Posterior vena cava (tissue), 2 donors: Measurements from ENCODE around the gene COLEC11. TPM values are rescaled to one million over a fixed set of nuclear protein-coding genes. Genes with fewer than 3 reads are reported as not detected.

Experiments
- DNase-seq: peaks from one replicate; pipeline ENCODE4 v3.0.0-alpha.2; 2020; ENCODE audit warnings: low spot score
- intact Hi-C, 2 donors: fragments of 100-400 bp; cut with DNase I; formaldehyde crosslinking; loops; one replicate each; pipeline versions ENCODE4 v1.14.1 to v1.14.2; 2022 to 2023
- total RNA-seq, 2 donors: library from RNA; stranded (reverse); fragmentation: NEBNext Ultra II Directional; extraction: Animal tissue kit (Norgen Biotek cat#: 25700); gene quantifications; one replicate each; pipeline ENCODE4 v1.2.1, GENCODE V29; 2021
- donor health status: DM: yes; HTN: yes; CAD: no.
- donor health status: DM: yes; HTN: yes; CAD: no.

The COLEC11 gene
- total RNA-seq, 2 donors from 2014 or later, result 0.71 to 3.8 TPM

- intact Hi-C loops, result no loop called here
- no peak for DNase-seq
These were observed 84.3 kb downstream of the COLEC11 start for GRCh38 chr2:3679180-3679579.

- intact Hi-C loops, result no loop called here
- no peak for DNase-seq
These were observed 84.9 kb downstream of the COLEC11 start for GRCh38 chr2:3679616-3680393.

- DNase-seq, result no peak
- intact Hi-C loops, result no loop called here
These were observed 85.8 kb downstream of the COLEC11 start for GRCh38 chr2:3680548-3681345.

- intact Hi-C loops, result no loop called here
- DNase-seq, result no peak
These were observed 86.7 kb downstream of the COLEC11 start for GRCh38 chr2:3681625-3682024.

GRCh38 chr2:3682811-3683210, 87.9 kb downstream of the COLEC11 start:
- intact Hi-C loops, result no loop called here
- no peak for DNase-seq

- intact Hi-C loops, result no loop called here
- no peak for DNase-seq
These were observed 89.0 kb downstream of the COLEC11 start for GRCh38 chr2:3683748-3684454.

- DNase-seq, result no peak
- intact Hi-C loops, result no loop called here
These were observed 95.3 kb downstream of the COLEC11 start for GRCh38 chr2:3689998-3690748.

- intact Hi-C loops, result no loop called here
- no peak for DNase-seq
These were observed 97.5 kb downstream of the COLEC11 start for GRCh38 chr2:3692375-3692774.

Other genes with a start within 250 kb of the COLEC11 start
- 10 to 100 TPM; 14.1 to 16.3 TPM for gene EIPR1, start 217.3 kb upstream of the COLEC11 start, total RNA-seq
- 10 to 100 TPM; 71.3 to 87.8 TPM for gene TRAPPC12, start 215.4 kb upstream of the COLEC11 start, total RNA-seq
- 10 to 100 TPM; 29.5 to 43.2 TPM for gene ADI1, start 75.6 kb upstream of the COLEC11 start, total RNA-seq
- gene RNASEH1, start 36.8 kb upstream of the COLEC11 start, total RNA-seq, result 10 to 100 TPM; 20.7 to 23.9 TPM
- gene RPS7, start 19.9 kb upstream of the COLEC11 start, total RNA-seq, result 1,000 to 10,000 TPM; 1,084 to 1,219 TPM
- gene ALLC, start 63.1 kb downstream of the COLEC11 start, total RNA-seq, result not detected
- gene DCDC2C, start 108.5 kb downstream of the COLEC11 start, total RNA-seq, result not detected